Glutamatergic neuron (in vitro differentiated cells): ENCODE data around the gene PALM. TPM values are rescaled to one million over a fixed set of nuclear protein-coding genes. Genes with fewer than 3 reads are reported as not detected.

ENCODE experiments used
- DNase-seq: peaks from one replicate; pipeline ENCODE4 v3.0.0; 2022
- H3K27ac Mint-ChIP-seq: one replicate; pipeline ENCODE4 v1.8.0; 2020; ENCODE audit warnings: mild to moderate bottlenecking, mixed read lengths, inconsistent platforms; ENCODE audit not compliant: unreplicated experiment
- H3K27me3 Mint-ChIP-seq: one replicate; pipeline ENCODE4 v1.8.0; 2020; ENCODE audit warnings: mild to moderate bottlenecking, moderate library complexity, mixed read lengths, inconsistent platforms; ENCODE audit not compliant: unreplicated experiment
- H3K36me3 Mint-ChIP-seq: one replicate; pipeline ENCODE4 v1.8.0; 2020; ENCODE audit warnings: mild to moderate bottlenecking, mixed read lengths, inconsistent platforms; ENCODE audit not compliant: unreplicated experiment
- H3K4me1 Mint-ChIP-seq: one replicate; pipeline ENCODE4 v1.8.0; 2020; ENCODE audit warnings: mild to moderate bottlenecking, low read depth, mixed read lengths, inconsistent platforms; ENCODE audit not compliant: unreplicated experiment
- H3K4me3 Mint-ChIP-seq: one replicate; pipeline ENCODE4 v1.8.0; 2020; ENCODE audit warnings: mild to moderate bottlenecking, mixed read lengths, inconsistent platforms; ENCODE audit not compliant: unreplicated experiment
- H3K9me3 Mint-ChIP-seq: one replicate; pipeline ENCODE4 v1.8.0; 2020; ENCODE audit warnings: mild to moderate bottlenecking, moderate library complexity, mixed read lengths, inconsistent platforms; ENCODE audit not compliant: unreplicated experiment
- total RNA-seq: library from RNA; stranded (reverse); fragmentation: NEBNext Ultra II Directional; extraction: Animal tissue kit (Norgen Biotek cat#: 25700); gene quantifications from one replicate; pipeline ENCODE4 v1.2.1, GENCODE V29; 2021; ENCODE audit not compliant: unreplicated experiment
- TF ChIP-seq, protein P1 (sequence below): fragments of 200-600 bp; sonication (generic); IDR thresholded peaks from one replicate; pipeline ENCODE4 v1.5.0; 2021; ENCODE audit not compliant: partially characterized antibody, unreplicated experiment

PALM gene
- total RNA-seq, 1 donor from 2014 or later, result 349 TPM

DNA sequence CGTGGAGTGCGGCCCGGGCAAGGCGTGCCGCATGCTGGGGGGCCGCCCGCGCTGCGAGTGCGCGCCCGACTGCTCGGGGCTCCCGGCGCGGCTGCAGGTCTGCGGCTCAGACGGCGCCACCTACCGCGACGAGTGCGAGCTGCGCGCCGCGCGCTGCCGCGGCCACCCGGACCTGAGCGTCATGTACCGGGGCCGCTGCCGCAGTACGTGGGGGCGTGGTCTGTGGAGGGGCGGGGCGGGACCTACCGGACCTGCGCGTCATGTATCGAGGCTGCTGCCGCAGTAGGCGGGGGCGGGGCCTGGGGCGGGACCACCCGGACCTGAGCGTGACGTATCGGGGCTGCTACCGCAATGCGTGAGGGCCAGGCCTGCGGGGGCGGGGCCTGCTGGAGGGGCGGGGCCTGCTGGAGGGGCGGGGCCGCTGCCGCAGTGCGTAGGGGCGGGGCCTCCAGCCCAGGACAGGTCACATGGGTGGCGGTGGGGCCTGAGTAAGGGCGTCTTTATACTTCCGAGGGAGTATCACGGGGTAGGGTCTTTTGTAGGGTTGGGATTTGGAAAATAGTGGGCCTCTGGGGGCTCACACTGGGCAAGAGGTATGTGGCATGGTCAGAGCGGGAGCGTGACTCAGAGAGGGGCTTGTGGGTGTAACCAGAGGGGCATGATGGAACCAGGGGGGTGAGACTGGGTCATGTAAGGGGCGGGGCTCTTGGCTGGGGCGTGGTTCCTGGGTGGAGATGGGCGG is 28.3 kb upstream of the PALM start:
- TF ChIP-seq, protein P1, sequence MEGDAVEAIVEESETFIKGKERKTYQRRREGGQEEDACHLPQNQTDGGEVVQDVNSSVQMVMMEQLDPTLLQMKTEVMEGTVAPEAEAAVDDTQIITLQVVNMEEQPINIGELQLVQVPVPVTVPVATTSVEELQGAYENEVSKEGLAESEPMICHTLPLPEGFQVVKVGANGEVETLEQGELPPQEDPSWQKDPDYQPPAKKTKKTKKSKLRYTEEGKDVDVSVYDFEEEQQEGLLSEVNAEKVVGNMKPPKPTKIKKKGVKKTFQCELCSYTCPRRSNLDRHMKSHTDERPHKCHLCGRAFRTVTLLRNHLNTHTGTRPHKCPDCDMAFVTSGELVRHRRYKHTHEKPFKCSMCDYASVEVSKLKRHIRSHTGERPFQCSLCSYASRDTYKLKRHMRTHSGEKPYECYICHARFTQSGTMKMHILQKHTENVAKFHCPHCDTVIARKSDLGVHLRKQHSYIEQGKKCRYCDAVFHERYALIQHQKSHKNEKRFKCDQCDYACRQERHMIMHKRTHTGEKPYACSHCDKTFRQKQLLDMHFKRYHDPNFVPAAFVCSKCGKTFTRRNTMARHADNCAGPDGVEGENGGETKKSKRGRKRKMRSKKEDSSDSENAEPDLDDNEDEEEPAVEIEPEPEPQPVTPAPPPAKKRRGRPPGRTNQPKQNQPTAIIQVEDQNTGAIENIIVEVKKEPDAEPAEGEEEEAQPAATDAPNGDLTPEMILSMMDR, result peak; percentile 19
- Mint-ChIP-seq H3K4me1 (peaks cover 1% of the 10 kb centered on the region), H3K27me3 (peaks cover 9% of the 10 kb centered on the region), H3K36me3 (no peaks in the 10 kb centered on the region), H3K27ac (peak overlapping the region; percentile 93), H3K4me3 (peak overlapping the region; percentile 94), H3K9me3 (peaks cover 7% of the 10 kb centered on the region)
- peak; percentile 100 for DNase-seq

DNA sequence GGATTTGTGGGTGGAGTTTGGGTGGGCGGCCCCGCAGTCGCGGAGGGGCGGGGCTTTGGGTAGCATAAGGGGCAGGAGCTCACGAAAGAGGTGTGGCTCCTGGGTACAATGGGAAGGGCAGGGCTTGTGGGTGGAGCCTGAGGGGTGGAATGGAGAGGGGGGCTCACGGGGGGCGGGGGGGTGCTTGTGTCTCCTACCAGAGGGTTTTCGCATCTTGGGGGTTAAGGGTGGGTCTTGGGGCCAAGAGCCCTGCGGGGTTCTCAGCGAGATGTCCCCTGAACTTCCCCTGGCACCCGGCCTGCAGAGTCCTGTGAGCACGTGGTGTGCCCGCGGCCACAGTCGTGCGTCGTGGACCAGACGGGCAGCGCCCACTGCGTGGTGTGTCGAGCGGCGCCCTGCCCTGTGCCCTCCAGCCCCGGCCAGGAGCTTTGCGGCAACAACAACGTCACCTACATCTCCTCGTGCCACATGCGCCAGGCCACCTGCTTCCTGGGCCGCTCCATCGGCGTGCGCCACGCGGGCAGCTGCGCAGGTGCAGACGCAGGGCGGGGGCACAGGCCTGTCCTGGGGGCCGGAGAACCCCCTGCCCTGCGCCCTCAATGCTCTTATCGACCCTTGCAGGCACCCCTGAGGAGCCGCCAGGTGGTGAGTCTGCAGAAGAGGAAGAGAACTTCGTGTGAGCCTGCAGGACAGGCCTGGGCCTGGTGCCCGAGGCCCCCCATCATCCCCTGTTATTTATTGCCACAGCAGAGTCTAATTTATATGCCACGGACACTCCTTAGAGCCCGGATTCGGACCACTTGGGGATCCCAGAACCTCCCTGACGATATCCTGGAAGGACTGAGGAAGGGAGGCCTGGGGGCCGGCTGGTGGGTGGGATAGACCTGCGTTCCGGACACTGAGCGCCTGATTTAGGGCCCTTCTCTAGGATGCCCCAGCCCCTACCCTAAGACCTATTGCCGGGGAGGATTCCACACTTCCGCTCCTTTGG is 27.4 kb upstream of the PALM start:
- DNase-seq, result peak; percentile 94
- no peaks in the 10 kb centered on the region for H3K36me3 Mint-ChIP-seq
- peak overlapping the region; percentile 93 for H3K27ac Mint-ChIP-seq
- no peaks in the 10 kb centered on the region for H3K4me1 Mint-ChIP-seq
- H3K4me3 Mint-ChIP-seq, result peak overlapping the region; percentile 94
- peaks cover 6% of the 10 kb centered on the region for H3K9me3 Mint-ChIP-seq
- H3K27me3 Mint-ChIP-seq, result peaks cover 4% of the 10 kb centered on the region
- TF ChIP-seq, protein P1, result no peak

DNA sequence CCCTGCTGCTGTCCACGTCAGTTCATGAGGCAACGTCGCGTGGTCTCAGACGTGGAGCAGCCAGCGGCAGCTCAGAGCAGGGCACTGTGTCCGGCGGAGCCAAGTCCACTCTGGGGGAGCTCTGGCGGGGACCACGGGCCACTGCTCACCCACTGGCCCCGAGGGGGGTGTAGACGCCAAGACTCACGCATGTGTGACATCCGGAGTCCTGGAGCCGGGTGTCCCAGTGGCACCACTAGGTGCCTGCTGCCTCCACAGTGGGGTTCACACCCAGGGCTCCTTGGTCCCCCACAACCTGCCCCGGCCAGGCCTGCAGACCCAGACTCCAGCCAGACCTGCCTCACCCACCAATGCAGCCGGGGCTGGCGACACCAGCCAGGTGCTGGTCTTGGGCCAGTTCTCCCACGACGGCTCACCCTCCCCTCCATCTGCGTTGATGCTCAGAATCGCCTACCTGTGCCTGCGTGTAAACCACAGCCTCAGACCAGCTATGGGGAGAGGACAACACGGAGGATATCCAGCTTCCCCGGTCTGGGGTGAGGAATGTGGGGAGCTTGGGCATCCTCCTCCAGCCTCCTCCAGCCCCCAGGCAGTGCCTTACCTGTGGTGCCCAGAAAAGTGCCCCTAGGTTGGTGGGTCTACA is 25.9 kb upstream of the PALM start:
- Mint-ChIP-seq H3K27me3 (peaks cover 4% of the 10 kb centered on the region), H3K4me1 (no peaks in the 10 kb centered on the region), H3K27ac (no peak overlapping the region)

DNA sequence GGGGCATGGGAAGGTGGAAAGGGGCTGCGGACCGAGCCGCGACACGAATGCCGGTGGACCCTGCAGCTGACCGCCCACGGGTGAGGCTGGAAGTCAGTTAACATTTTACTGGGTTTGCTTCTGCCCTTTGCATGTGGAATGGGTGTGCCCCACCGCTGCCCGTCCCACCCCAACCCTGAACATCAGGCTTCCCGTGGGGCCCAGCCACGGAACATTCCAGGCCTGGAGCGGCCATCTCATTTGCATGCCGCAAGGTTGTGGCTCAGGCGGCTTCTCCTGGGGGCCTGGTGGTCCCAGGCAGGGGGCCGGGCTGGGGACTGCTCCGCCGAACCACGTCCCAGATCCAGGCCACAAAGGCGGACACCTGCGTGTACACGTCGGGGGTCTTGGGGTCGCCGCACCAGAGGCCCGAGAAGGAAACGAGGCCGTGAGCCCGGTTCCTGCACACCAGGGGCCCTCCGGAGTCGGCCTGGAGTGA is 23.2 kb upstream of the PALM start:
- Mint-ChIP-seq H3K9me3 (peaks cover 7% of the 10 kb centered on the region), H3K4me3 (no peak overlapping the region), H3K4me1 (no peaks in the 10 kb centered on the region), H3K27ac (no peak overlapping the region), H3K36me3 (no peaks in the 10 kb centered on the region), H3K27me3 (peaks cover 4% of the 10 kb centered on the region)
- no peak for DNase-seq
- TF ChIP-seq, protein P1, result no peak

More for the DNA sequence above, 25.9 kb upstream of the PALM start:
- H3K36me3 Mint-ChIP-seq, result no peaks in the 10 kb centered on the region
- no peak overlapping the region for H3K4me3 Mint-ChIP-seq
- TF ChIP-seq, protein P1, result no peak
- DNase-seq, result no peak
- peaks cover 8% of the 10 kb centered on the region for H3K9me3 Mint-ChIP-seq
